8988T (cell line): ENCODE data around the gene CNR2.
"Not testable (repeated sequence)": the region's sequence is repeated elsewhere in the genome, so short reads cannot be mapped to it uniquely, and the experiment has no call there.

Experiments used
- DNase-seq: peaks from one replicate; pipeline ENCODE4 v3.0.0; 2011

The CNR2 gene

DNA sequence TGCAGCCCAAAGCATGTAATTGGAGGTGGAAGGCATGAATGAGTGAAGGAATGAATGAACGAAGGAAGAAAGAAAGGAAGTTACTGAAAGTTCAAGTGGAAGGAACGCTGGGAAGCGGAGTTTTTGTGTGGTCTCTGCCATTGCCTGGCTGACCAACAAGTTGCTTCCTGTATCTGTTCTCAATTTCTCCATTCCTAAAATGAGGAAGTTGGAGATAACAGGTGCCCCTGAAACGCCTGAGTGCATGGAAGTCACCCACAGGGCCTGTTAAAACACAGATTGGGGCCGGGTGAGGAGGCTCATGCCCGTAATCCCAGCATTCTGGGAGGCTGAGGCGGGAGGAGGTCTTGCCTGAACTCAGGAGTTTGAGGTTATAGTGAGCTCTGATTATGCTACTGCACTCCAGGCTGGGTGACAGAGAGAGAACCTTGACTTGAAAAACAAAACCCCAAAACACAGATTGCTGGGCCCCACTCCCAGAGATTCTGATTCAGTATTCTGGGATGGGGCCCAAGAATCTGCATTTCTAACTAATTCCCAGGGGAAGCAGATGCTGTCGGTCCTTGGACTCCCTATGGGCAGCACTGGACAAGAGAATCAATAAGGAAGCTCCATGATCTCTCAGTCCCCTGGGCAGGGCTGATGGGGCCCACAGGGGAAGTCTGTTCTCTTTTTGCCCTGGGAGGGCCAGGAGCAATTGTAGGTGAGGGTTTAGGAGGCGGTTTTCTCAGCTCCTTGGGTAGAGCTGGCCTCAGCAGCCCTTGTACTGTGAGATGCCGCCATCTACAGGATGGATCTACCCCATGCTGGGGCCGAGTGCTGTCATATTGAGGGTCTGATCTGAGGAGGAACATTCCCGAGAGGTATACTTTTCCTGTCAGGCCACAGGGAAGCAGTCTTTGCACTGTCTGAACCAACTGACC lies 3.3 kb upstream of the CNR2 start:
- peak; percentile 61 for DNase-seq

DNA sequence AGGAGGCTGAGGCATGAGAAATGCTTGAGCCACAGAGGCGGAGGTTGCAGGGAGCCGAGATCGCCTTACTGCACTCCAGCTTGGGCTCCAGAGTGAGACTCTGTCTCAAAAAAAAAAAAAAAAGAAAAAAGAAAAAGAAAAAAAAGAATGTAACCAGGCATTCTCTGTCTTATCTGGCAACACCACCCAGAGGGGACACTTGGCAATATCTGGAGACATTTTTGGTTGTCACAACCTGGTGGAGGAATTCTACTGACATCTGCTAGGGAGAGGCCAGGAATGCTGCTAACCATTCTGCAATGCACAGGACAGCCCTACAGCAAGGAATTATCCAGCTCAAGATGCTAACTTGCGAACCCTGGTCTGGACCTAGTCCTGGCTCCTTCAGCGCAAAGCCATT lies 2.3 kb upstream of the CNR2 start:
- DNase-seq = no peak

DNA sequence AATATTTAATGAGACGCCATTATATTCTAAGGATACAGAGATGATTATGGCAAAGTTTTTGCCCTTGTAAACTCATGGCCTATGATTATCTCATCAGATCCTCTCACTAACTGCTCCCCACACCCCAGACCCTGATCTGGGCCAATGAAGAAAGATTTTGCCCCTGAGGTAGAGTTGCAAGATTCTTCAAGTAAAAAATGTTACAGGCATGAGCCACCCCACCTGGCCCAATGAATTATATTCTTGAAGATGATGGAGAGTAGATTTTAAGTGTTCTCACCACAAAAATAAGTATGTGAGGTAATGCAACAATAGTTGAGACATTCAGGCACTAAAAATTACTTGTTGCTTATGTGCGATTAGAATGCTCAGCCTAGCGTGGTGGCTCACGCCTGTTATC lies 1.8 kb upstream of the CNR2 start:
- no peak for DNase-seq

DNA sequence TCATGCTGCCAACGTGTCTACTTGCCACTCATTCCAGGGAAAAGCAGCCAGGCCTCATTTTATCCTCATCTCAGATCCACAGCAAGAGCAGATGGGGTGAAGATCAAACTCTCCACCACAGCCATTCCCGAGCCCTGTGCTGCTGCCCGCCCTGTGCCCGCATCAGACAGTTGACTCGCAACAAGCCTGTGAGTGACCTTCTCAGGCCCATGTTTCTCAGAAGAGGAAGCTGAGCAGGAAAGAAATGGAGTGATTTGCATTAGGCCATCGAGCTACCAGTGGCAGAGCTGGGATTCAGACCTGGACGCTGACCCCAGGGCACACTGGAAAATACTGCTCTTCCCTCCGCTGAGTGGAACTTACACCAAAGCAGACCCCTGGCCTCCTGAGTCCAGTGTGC lies 1.2 kb downstream of the CNR2 start:
- DNase-seq = no peak

DNA sequence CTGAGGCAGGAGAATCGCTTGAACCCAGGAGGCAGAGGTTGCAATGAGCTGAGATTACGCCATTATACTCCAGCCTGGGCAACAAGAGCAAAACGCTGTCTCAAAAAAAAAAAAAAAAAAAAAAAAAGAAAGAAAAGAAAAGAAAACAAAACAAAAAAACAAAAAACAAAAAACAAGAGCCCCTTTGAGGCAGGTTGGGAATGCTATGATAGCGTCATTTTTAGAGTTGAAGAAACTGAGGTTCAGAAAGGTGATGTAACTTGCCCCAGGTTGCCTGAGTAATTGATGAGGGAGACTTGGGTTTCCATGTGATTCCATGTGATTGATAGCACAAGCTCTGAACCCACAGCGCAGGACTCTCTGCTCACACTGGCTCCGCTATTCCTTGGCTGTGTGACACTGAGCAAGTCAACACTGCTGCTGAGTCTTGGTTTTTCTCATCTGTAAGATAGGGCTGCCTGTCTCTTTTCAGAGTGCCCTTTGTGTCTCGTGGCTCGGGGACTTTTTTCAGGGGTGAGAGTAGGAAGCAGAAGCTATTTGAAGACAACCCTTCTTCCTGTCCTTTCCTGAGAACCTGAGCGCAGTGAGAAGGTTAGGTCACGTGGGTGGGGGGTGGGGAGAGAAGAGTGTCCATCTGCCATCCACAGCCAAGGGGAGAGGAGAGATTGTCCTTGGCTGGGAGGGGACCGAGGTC lies 2.5 kb downstream of the CNR2 start:
- no peak for DNase-seq

DNA sequence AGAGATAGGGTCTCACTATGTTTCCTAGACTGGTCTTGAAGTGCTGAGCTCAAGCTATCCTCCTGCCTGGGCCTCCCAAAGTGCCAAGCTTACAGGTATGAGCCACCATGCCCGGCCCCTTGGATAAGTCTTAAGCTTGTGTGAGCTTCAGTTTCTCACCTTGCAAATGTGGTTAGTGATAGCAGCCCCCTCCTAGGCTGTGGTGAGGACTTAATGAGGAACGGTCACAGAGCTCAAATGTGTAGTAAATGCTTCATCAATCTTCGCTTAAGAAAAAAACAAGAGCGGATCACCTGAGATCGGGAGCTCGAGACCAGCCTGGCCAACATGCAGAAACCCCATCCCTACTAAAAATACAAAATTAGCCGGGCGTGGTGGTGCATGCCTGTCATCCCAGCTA lies 3.0 kb downstream of the CNR2 start:
- no peak for DNase-seq

GRCh38 chr1:23909412-23909811 lies 3.8 kb downstream of the CNR2 start:
- DNase-seq = no peak

DNA sequence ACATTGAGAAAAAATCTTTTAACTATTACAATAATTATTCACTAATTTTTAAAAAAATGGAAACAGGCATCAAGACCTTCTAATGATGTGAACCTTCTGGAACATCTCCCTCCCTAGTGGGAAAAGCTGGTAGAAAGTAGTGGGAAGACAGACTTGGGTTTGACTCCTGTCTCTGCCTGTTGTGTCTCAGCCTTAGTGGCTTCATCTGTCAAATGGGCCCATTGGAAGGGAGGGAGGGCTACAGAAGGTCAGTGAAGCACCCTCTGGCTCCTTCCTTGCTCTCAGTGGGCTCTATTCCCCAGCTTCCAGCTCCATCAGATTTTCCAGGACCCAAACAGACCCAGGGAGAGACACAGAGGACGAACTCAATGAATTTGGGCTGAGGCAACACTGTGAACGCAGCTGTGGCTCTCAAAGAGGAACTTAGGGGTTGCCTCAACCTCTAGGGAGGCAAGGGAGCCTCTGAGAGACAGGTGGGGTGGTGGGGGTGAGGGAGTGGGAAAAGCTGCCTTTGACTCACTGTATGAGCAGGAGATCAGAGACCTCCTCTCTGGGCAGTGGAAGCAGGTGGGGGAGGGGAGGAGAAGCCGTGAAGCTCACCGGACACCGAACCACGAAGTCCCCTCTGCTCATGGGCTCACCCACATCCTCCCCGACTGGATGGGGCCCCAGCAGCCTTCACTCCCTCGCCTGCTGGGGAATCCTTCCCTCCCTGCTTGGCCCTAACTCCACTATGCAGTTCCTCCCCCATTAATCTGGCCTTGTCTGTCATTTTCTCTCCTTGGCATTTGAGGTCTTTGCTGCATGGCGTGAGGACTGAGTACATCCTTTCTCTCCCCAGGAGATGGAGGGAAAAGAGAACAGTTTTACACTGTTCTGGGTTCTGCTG lies 4.5 kb downstream of the CNR2 start:
- no peak for DNase-seq

DNA sequence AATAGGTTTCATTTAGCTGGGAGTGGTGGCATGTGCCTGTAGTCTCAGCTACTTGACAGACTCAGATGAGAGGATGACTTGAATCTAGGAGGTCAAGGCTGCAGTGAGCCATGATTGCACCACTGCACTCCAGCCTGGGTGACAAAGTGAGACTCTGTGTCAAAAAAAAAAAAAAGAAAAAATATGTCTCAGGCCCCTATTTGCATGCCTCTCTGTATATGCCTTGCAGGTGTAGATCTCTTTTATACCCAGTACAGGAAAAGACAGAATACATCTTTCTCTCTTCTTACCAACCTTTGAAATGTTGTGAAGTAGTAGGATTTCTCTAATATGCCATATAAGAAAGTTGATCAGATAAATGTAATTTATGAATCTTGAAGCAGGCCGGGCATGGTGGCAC lies 6.4 kb downstream of the CNR2 start:
- no peak for DNase-seq

DNA sequence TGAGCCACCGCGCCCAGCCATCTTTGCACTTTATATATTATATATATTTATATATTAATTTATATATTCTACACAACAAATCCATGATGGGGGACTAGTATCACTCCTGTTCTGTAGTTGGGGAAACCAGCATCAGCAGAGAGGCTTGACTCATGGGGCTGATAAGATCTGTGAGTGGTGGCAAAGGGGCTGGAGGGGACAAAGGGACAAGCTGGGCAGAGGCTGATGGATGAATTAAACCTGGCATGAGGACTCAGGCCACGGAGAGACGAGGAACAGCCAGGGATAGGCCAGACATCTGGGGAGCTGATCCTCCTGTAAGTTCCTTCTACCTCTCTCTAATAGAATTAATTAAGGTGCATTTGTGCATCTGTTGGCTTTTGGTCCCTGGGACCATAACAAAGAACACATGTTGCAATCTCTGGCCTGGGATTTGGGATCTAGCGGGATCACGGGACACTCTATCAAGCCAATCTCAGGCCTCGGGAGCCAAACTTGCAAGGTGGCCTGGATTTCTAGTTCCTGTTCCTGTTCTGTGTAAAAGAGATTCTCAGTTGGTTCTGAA lies 7.6 kb downstream of the CNR2 start:
- no peak for DNase-seq

GRCh38 chr1:23904748-23905357 lies 8.3 kb downstream of the CNR2 start:
- DNase-seq = no peak

DNA sequence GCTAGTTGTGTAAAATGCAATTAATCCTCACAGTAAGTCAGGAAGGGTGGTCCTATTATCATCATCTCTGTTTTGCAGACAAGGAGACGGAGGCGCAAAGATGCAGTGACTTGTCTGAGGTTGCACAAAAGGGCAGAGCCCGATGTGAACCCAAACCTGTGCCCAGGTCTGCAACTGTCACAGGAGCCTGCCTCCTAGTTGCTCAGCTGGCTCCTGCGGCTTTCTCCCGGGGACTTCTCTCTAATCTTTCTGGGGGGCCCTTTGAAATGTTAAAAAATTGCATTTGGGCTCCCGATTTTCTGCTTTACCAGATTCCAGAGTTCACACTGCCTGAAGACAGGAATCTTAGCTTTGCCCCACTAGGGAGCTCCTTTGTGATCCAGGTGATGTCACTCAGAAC lies 9.4 kb downstream of the CNR2 start:
- DNase-seq = no peak

- no peak for DNase-seq
Measured at GRCh38 chr1:23902321-23903278, 10.6 kb downstream of the CNR2 start.

- DNase-seq = not testable (repeated sequence)
Measured at GRCh38 chr1:23900017-23900416, 13.1 kb downstream of the CNR2 start.

DNA sequence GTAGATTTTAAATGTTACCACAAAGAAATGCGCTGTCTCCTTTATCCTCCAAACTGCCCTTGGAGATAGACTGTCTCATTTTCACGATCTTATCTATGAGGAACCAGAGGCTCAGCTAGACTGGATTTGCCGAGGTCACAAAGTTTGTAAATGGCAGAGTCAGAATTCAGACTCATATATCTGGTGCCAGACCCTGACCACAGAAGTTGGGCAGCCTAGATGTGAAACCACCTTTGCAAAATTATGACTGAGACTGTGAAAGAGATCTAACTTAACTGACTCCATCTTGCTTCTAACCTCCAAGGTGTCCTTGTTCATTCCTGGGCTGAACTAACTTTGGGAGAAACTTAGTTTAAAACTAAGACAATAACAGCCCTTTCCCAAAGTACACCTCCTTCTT lies 14.1 kb downstream of the CNR2 start:
- DNase-seq = no peak

DNA sequence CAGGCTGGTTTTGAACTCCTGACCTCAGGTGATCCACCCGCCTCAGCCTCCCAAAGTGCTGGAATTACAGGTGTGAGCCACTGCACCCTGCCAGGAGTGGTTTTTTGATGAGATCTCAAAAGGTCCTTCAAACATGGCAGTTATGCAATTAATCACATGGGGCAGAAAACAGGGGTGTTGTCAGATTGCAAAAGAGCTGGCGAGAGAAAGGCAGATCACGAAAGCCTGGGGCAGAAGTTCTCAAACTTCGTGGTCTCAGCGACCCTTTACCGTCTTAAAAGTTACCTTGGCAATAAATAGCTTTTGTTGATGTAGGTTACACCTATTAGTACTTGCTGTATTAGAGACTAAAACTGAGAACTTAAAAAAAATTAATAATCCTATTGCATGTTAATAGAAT lies 16.1 kb downstream of the CNR2 start:
- no peak for DNase-seq

- no peak for DNase-seq
Measured at GRCh38 chr1:23896491-23896890, 16.7 kb downstream of the CNR2 start.

GRCh38 chr1:23895993-23896392 lies 17.2 kb downstream of the CNR2 start:
- no peak for DNase-seq

DNA sequence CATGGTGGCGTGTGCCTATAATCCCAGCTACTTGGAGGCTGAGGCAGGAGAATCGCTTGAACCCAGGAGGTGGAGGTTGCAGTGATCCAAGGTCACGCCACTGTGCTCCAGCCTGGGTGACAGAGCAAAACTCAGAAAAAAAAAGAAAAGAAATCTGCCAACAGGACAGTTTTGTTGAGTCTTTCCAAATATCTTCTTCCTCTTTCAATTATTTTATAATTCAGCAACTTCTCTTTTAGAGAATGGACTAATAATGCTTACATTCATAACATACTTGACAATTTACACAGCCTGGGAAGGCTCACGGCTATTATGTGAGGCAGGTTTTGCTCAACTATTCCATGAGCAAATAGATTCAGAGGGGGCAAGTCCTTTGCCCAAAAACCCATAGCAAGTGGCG lies 18.1 kb downstream of the CNR2 start:
- DNase-seq = no peak

GRCh38 chr1:23889074-23889473 lies 24.1 kb downstream of the CNR2 start:
- no peak for DNase-seq

- DNase-seq = no peak
Measured at GRCh38 chr1:23885222-23885621, 27.9 kb downstream of the CNR2 start.
